Measurements from ENCODE around the gene OR2T35.
"Not testable (repeated sequence)": the region's sequence is repeated elsewhere in the genome, so short reads cannot be mapped to it uniquely, and the experiment has no call there.

Gene OR2T35, protein sequence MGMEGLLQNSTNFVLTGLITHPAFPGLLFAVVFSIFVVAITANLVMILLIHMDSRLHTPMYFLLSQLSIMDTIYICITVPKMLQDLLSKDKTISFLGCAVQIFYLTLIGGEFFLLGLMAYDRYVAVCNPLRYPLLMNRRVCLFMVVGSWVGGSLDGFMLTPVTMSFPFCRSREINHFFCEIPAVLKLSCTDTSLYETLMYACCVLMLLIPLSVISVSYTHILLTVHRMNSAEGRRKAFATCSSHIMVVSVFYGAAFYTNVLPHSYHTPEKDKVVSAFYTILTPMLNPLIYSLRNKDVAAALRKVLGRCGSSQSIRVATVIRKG

DNA sequence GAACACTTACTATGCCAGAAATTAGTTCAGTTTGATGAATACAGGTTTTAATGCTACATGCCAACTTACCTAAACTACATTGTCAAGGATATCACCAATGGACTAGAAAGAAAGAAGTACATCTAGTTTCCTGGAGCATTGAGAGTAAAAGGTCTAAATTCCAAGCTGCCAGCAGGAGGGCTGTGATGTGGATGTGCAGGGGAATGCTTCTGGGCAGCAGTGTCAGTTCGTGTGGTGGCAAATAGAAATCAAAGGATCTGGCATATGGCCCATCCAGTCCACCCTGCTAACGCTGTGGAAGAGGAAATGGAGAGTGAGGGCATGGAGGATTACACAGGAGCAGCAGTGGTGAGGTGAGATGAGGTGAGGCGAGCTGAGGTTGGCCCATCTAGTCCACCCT lies at the start of gene OR2T35:
OR2T35 (minus strand) TSS at position 101 of the 400 bp plus-strand sequence. CDS start 6,020 bp downstream, outside the sequence.
- in situ Hi-C loops (cut with HindIII; ENCODE audit: low pct_unique_long_range_greater_than_20kb, low sequenced_read_pairs), result not testable (repeated sequence)

DNA sequence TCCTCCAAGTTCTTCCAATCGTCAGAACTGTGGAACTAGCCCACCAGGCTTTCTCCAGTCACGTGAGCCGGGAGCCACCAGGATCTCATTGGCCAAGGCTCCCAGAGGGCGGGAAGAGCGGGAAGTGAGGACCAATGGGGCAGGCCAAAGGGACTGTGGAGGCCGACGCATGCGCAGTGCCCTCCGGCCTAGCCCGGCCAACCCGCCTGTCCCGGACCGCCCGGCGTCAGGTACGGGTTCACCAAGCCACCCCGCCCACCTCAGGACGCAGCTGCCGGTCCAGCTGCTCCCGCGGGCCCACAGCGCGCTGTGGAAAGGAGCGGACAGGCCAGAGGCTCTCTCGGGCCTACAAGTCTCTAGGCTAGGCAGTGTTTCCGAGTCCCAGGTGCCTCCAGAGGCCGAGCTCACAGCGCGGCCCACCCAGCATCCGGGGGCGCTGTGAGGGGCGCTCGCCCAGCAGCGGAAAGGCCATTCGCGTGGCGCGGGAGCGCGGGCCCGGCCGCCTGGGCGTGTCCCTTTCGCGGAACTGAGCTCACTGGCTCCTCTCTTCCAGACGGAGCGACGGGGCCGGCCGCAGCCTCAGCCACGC lies 46.6 kb upstream of the OR2T35 start:
- in situ Hi-C loops (cut with HindIII; ENCODE audit: low pct_unique_long_range_greater_than_20kb, low sequenced_read_pairs), result no loop called here
- no peak for DNase-seq (ENCODE audit: low read depth in 1 of 2, low spot score in 1 of 2)
- no peak for TF ChIP-seq JUND (IDR thresholded peaks at IDR 0.05; ENCODE audit: low read depth)

More for the DNA sequence above, at the start of gene OR2T35:
- not testable (repeated sequence) for DNase-seq (ENCODE audit: low read depth in 1 of 2, low spot score in 1 of 2)

DNA sequence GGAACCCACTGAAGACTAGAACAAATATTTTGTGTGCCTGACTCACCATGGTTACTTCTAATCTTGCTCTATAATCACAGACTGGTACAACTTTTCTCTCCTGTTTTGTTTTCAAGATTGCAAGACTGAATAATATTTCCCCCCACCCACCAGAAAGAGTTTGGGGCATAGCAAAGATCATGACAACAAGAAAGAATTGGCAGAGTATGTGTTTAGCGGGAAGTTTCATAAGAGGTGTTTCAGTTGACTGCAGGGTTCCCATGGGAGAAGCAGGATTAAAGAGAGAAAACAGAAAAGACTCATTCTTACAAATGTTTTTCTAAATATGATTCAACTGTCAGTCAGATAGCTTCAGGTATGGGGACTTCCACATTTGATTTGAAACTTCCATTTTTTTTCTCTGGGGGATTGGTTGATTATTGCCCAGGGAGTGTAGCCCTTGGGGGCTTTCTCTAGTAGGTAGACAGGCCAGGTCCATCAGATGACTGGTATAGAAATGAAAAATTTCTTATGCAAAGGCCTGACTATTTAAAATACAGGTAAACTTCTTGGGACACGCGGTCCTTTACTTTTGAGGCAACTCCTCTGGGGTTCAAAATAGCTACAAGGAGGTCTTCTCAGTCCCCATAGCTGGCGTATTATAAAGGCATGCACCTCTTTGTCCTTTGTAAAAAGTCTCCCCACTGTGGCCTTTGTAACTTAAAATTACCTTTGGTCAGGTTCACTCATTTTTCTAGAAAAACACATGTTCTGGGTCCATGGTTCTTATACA lies 43.6 kb upstream of the OR2T35 start:
- DNase-seq (ENCODE audit: low read depth in 1 of 2, low spot score in 1 of 2), result no peak
- no peak for TF ChIP-seq JUND (IDR thresholded peaks at IDR 0.05; ENCODE audit: low read depth)
- in situ Hi-C loops (cut with HindIII; ENCODE audit: low pct_unique_long_range_greater_than_20kb, low sequenced_read_pairs), result no loop called here

DNA sequence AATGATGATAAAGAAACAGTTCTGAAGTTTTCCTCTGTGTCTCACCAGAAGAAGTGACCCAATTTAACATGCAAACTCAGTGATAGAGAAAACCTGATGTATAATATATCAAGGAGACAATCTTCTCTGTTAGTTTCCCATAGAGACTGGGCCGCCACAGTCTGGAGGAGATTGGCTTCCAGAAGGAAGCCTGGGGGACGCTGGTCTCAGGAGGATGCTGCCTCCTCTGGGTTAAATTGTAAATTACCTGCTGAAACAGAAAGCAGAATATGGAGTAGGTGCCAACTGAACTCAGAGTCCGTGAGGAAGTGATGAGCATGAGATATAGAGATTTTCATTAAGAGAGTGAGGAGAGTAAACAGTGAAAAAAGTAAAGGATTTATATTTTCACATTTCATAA lies 41.7 kb upstream of the OR2T35 start:
- in situ Hi-C loops (cut with HindIII; ENCODE audit: low pct_unique_long_range_greater_than_20kb, low sequenced_read_pairs), result no loop called here
- DNase-seq (ENCODE audit: low read depth in 1 of 2, low spot score in 1 of 2), result peak in 1 of 2 experiments; percentile 52
- TF ChIP-seq JUND (IDR thresholded peaks at IDR 0.05; ENCODE audit: low read depth), result no peak

DNA sequence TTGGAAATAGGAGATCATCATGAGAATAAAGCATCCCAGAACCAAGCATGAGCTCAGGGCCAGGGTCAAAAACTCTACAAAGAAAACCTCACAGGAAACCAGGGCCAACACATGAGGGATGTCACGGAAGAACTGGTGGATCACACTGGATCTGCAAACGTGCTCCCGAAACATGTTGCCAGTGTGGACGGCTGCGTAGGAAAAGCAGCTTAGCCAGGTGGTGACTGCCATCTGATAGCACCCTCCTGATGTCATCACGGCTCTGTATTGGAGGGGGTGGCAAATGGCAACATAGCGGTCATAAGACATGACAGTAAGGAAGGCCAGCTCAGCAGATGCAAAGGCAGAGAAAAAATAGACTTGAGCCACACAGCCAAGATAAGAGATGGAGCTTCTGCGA lies 36.6 kb upstream of the OR2T35 start:
- in situ Hi-C loops (cut with HindIII; ENCODE audit: low pct_unique_long_range_greater_than_20kb, low sequenced_read_pairs), result no loop called here
- DNase-seq (ENCODE audit: low read depth in 1 of 2, low spot score in 1 of 2), result no peak
- TF ChIP-seq JUND (IDR thresholded peaks at IDR 0.05; ENCODE audit: low read depth), result no peak

DNA sequence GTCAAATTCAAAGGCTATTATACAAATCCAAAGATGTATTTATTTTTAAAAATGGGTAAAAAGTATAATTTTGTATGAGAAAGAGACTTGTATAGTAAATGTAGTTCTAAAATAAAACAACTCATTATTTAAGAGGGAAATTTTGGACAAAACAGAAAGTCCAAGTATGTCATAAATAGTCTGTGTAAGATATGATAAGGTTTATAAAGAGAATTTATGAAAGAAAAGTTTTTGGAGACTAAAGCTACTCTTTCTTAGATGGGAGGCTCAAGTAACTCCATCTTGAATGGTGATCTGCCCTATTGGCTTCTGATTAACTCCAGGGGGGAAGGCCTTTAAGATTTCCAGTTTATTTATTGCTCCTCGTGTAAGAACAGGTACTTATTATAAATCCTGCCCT lies 24.9 kb upstream of the OR2T35 start:
- DNase-seq (ENCODE audit: low read depth in 1 of 2, low spot score in 1 of 2), result peak in 1 of 2 experiments; percentile 32
- in situ Hi-C loops (cut with HindIII; ENCODE audit: low pct_unique_long_range_greater_than_20kb, low sequenced_read_pairs), result no loop called here

DNA sequence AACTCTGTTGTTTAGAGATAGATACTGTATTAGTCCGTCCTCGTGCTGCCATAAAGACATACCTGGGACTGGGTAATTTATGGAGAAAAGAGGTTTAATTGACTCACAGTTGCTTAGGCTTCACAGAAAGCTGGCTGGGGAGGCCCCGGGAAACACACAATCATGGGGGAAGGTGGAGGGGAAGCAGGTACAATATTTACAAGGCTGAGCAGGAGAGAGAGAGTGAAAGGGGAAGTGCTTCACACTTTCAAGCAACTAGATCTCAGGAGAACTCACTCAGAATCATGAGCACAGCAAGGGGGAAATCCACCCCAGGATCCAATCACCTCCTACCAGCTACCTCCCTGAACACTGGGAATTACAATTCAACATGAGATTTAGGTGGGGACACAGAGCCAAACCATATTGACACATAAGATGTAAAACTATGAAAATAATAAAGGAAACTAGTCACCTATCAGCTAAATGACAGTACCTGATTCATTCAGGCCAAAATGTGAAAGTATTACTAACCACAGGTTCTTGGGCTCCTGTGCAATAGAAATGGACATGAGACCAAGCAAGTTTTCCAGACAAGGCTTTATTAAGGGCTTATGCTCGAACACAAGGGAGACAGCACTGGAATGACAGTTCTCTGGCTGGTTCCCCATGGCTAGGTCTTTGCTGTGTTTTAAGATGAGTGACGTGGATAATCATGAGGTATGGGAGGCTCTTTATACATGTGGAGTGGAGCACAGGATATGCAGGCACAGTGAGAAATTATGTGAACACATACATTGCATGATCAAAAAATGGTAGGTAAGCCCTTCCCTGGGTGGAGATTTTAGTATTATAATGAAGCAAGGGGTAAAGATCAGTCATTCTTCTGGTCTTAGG lies 18.6 kb upstream of the OR2T35 start:
- DNase-seq (ENCODE audit: low read depth in 1 of 2, low spot score in 1 of 2); in situ Hi-C loops (cut with HindIII; ENCODE audit: low pct_unique_long_range_greater_than_20kb, low sequenced_read_pairs): not testable (repeated sequence)

More for the DNA sequence above, 24.9 kb upstream of the OR2T35 start:
- no peak for TF ChIP-seq JUND (IDR thresholded peaks at IDR 0.05; ENCODE audit: low read depth)

DNA sequence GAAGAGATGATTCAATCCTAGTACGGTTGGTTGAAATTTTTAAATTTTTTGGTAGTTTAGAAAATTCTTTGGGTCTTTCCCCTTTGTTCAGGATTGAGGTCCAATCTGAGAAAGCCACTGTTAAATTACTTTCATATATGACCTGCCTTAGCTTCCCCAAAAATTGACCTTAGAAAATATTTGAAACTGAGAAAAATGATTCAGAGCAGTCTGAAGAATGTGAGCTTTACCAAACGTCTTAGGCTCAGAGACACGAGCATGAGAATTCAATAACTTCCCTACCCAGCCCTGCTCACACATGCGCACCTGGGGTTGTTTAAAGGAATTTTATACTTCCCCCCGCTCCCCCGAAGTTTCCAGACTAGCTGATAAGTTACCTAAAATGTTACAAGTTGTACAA lies 11.7 kb upstream of the OR2T35 start:
- DNase-seq (ENCODE audit: low read depth in 1 of 2, low spot score in 1 of 2); in situ Hi-C loops (cut with HindIII; ENCODE audit: low pct_unique_long_range_greater_than_20kb, low sequenced_read_pairs): not testable (repeated sequence)

DNA sequence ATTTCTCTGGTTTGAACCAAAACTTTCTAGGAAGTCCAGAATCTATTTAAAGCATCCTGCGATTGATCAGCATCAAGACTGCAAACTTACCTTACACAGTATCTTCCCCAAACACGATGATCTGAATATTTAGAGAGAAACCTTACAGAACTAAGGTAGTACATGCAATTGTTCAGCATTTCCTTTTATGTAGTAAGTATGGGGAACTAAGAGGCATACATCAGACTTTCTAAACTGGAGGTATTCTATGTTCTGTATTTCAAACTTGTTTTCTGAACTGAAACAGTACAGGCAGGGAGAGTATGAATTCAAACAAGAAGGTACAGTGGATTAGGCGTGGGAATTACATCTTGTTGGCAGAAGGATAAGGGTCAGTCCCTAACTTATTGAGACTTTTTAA lies 10.3 kb upstream of the OR2T35 start, which contains the start of gene OR2T27:
OR2T27 (minus strand) TSS at position 175 of the 400 bp plus-strand sequence. CDS start 4,644 bp downstream, outside the sequence.
- in situ Hi-C loops (cut with HindIII; ENCODE audit: low pct_unique_long_range_greater_than_20kb, low sequenced_read_pairs); DNase-seq (ENCODE audit: low read depth in 1 of 2, low spot score in 1 of 2): not testable (repeated sequence)

DNA sequence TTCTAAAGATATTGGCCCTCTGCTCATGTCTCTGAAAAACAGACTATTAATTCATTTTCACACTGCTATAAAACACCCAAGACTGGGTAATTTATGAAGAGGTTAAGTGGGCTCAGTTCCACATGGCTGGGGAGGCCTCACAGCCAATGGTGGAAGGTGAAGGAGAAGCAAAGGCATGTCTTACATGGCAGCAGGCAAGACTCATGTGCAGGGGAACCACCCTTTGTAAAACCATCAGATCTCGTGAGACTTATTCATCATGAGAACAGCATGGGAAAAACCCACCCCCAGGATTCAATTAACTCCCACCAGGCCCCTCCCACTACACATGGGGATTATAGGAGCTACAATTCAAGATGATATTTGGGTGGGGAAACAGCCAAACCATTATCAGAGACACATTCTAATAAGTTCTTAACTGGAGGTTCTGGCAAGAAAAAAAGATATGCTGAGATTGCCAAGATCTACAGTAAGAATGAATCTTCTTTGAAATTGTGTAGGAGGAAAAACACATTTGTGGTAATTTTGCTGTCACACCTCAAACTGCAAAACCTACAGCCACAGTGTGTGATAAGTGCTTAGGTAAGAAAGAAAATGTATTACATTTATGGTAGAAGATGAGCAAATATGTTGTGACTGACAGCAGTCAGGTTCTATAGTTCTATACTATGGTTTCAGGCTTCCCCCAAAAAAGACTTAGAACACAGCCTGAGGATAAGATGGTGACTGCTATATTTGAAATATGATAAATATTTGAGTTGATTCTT lies 3.9 kb upstream of the OR2T35 start:
- in situ Hi-C loops (cut with HindIII; ENCODE audit: low pct_unique_long_range_greater_than_20kb, low sequenced_read_pairs), result not testable (repeated sequence)

DNA sequence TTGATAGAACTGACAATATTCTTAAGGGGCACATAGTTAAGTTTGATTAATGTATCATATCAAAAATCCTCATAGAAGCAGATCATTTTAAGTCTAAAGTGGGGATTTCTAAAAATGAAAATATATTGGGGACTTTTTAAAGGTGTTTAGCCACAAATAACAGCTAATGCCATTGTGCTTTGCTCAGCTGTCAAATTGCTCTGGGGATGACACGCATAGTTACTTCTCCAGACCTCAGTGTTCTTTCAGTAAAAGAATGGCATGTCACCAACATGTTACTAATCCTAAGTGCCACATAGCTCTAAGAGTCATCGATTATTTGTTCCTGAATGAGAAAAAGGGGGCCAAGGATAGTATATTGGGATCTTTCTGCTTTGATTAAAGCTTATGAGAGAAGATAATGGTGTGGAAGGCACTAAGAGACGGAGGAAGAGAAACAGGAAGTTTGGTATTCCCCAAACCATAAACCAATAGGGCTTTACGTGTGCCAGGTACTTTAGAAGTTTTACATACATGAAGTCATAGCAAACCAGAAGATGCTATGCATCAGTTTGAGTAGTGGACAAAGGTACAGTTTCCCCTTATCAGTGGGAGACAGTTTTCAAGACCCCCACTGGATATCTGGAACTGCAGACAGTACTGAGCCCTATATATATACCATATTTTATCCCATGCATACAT lies 2.0 kb downstream of the OR2T35 start:
- DNase-seq (ENCODE audit: low read depth in 1 of 2, low spot score in 1 of 2); in situ Hi-C loops (cut with HindIII; ENCODE audit: low pct_unique_long_range_greater_than_20kb, low sequenced_read_pairs): not testable (repeated sequence)

More for the DNA sequence above, 3.9 kb upstream of the OR2T35 start:
- DNase-seq (ENCODE audit: low read depth in 1 of 2, low spot score in 1 of 2), result not testable (repeated sequence)

DNA sequence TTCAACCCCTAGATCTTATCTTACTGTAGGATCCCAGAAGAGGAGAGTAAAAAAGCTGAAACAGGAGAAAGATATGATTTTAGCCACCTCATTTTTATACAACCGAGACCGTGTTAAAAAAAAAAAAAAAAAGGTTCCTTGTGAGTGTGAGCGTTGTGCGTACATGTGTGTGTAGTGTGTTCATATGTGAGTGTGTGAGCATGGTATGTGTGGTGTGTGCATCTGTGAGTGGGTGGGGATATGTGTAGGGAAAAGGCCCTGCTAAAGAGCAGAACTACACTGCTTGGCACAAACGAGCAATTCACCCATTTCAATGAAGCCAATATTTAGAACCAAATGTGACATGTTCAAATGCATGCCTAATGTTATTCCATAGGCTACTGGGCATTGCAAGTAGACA lies 3.5 kb downstream of the OR2T35 start:
- in situ Hi-C loops (cut with HindIII; ENCODE audit: low pct_unique_long_range_greater_than_20kb, low sequenced_read_pairs); DNase-seq (ENCODE audit: low read depth in 1 of 2, low spot score in 1 of 2): not testable (repeated sequence)

DNA sequence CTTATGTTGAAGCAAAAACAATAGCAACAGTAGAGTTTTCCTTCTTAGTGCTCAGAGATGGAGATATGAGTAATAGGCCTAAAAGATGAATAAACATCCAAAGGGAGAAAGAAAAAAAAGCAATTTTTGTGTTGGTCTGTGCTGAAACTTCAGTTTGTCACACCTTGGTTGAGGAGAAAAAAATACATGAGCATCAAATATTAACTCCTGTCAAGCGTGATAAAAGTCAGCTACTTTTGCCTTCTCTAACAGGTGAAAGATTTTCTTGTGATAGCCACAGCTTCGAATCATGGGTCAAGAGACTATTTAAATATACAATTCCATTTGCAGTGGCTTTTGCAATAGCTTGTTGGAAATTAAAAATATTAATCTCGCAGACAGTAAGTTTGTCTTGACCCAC lies 4.2 kb downstream of the OR2T35 start:
- in situ Hi-C loops (cut with HindIII; ENCODE audit: low pct_unique_long_range_greater_than_20kb, low sequenced_read_pairs); DNase-seq (ENCODE audit: low read depth in 1 of 2, low spot score in 1 of 2): not testable (repeated sequence)

DNA sequence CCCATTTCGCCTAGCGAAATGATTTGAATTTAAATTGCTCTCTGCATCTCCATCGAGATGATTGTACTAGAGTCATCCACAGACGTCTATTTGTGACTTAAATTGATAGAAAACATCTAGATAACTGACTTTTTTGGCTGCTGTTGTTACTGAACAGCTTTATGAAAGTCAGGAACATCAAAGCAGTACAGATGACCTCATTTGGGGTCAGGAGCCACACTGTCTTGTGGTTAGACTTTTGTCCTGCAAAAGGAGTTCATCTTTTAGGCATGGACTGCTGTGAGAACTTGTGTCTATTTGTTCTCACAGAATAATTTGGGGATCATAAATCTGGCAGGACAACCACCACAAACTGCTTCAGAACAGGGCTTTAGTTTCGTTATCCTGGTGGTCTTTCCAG lies 5.4 kb downstream of the OR2T35 start:
- DNase-seq (ENCODE audit: low read depth in 1 of 2, low spot score in 1 of 2); in situ Hi-C loops (cut with HindIII; ENCODE audit: low pct_unique_long_range_greater_than_20kb, low sequenced_read_pairs): not testable (repeated sequence)

DNA sequence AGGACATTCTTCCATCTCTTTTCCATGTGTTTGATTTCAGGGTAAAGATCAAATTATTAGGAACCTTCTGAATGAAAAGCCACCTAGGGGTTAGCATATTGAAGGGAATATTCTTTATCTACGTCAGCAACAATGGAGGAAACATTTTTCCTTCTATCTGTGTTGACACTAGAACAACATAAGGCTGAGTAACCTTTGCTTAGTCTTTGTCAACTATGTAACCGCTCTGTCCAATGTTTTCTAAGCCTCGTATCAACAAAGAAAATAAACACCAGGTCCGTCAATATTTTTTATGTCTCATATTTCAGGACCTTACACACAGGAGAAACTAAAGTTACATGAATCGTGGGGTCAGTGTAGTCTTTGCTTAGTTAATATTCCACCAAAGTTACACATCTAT lies 8.5 kb downstream of the OR2T35 start:
- DNase-seq (ENCODE audit: low read depth in 1 of 2, low spot score in 1 of 2); in situ Hi-C loops (cut with HindIII; ENCODE audit: low pct_unique_long_range_greater_than_20kb, low sequenced_read_pairs): not testable (repeated sequence)

DNA sequence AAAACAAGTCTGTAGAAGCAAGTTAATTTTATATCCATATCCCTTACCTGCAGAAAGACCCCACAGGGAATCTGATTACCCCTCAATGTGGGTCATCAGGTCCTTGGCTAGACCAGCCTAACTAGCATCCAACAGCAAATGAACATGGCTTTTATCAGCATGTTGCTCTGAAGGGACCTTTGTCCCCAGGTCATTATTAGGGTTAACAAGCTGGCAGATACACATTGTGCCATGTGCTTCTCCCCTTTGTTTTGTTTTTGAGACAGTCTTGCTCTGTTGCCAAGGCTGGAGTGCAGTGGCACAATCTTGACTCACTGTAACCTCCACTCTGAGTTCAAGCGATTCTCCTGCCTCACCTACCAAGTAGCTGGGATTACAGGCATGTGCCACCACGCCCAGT lies 10.1 kb downstream of the OR2T35 start, which contains the start of gene OR2T11:
OR2T11 (minus strand) TSS at position 101 of the 400 bp plus-strand sequence. CDS start 7,963 bp downstream, outside the sequence.
- DNase-seq (ENCODE audit: low read depth in 1 of 2, low spot score in 1 of 2); in situ Hi-C loops (cut with HindIII; ENCODE audit: low pct_unique_long_range_greater_than_20kb, low sequenced_read_pairs): not testable (repeated sequence)

All from T47D (cell line).